NCI-H524 (cell line): Measurements from ENCODE around the gene TMEM59L.

Experiments used
- DNase-seq, 2 experiments: peaks; one replicate each; lab custom pipeline; 2025; lab: John Stamatoyannopoulos, UW

Gene TMEM59L

GRCh38 chr19:18608805-18609716 is 3.6 kb upstream of the TMEM59L start:
- DNase-seq: no peak

GRCh38 chr19:18609717-18610051 is 3.0 kb upstream of the TMEM59L start:
- no peak for DNase-seq

- no peak for DNase-seq
Measured at GRCh38 chr19:18610245-18610555, 2.5 kb upstream of the TMEM59L start.

- DNase-seq: no peak
Measured at GRCh38 chr19:18610556-18611326, 1.9 kb upstream of the TMEM59L start.

GRCh38 chr19:18611327-18612050 is 1.2 kb upstream of the TMEM59L start:
- no peak for DNase-seq

GRCh38 chr19:18612051-18612771 is 459 bp upstream of the TMEM59L start:
- DNase-seq: peak in 1 of 2 experiments; percentile 41

GRCh38 chr19:18613589-18614234 is 1.0 kb downstream of the TMEM59L start:
- DNase-seq: peak in 1 of 2 experiments; percentile 64

- DNase-seq: no peak
Measured at GRCh38 chr19:18616023-18616422, 3.4 kb downstream of the TMEM59L start.

- DNase-seq: no peak
Measured at GRCh38 chr19:18617562-18617961, 4.9 kb downstream of the TMEM59L start.

- DNase-seq: no peak
Measured at GRCh38 chr19:18618236-18618635, 5.6 kb downstream of the TMEM59L start.

GRCh38 chr19:18620311-18620710 is 7.6 kb downstream of the TMEM59L start:
- no peak for DNase-seq

- no peak for DNase-seq
Measured at GRCh38 chr19:18620902-18621301, 8.2 kb downstream of the TMEM59L start.

GRCh38 chr19:18626906-18627305 is 14.2 kb downstream of the TMEM59L start:
- peak in 1 of 2 experiments; percentile 77 for DNase-seq

GRCh38 chr19:18629166-18630088 is 16.8 kb downstream of the TMEM59L start:
- peak in 1 of 2 experiments; percentile 48 for DNase-seq

GRCh38 chr19:18633321-18633720 is 20.7 kb downstream of the TMEM59L start:
- DNase-seq: peak; percentile 92 to 96

- DNase-seq: peak in 1 of 2 experiments; percentile 59
Measured at GRCh38 chr19:18634612-18635297, 22.1 kb downstream of the TMEM59L start.

GRCh38 chr19:18635831-18636182 is 23.1 kb downstream of the TMEM59L start:
- no peak for DNase-seq

- peak; percentile 87 to 92 for DNase-seq
Measured at GRCh38 chr19:18636183-18636968, 23.7 kb downstream of the TMEM59L start.
